GM12873 (cell line): ENCODE data around the gene SLC25A43.

ENCODE experiments used
- TF ChIP-seq, protein P1 (sequence below): IDR thresholded peaks from 2 replicates; pipeline ENCODE4 v1.5.1; 2012; ENCODE audit warnings: low read depth, mild to moderate bottlenecking, moderate library complexity, low read length, control low read depth; ENCODE audit not compliant: insufficient read depth; ENCODE audit errors: missing control alignments

Gene SLC25A43

GRCh38 chrX:119486745-119487144, 87.6 kb downstream of the SLC25A43 start:
- TF ChIP-seq, protein P1, sequence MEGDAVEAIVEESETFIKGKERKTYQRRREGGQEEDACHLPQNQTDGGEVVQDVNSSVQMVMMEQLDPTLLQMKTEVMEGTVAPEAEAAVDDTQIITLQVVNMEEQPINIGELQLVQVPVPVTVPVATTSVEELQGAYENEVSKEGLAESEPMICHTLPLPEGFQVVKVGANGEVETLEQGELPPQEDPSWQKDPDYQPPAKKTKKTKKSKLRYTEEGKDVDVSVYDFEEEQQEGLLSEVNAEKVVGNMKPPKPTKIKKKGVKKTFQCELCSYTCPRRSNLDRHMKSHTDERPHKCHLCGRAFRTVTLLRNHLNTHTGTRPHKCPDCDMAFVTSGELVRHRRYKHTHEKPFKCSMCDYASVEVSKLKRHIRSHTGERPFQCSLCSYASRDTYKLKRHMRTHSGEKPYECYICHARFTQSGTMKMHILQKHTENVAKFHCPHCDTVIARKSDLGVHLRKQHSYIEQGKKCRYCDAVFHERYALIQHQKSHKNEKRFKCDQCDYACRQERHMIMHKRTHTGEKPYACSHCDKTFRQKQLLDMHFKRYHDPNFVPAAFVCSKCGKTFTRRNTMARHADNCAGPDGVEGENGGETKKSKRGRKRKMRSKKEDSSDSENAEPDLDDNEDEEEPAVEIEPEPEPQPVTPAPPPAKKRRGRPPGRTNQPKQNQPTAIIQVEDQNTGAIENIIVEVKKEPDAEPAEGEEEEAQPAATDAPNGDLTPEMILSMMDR: no peak

GRCh38 chrX:119488749-119489148, 89.6 kb downstream of the SLC25A43 start:
- TF ChIP-seq, protein P1: peak; percentile 57

DNA sequence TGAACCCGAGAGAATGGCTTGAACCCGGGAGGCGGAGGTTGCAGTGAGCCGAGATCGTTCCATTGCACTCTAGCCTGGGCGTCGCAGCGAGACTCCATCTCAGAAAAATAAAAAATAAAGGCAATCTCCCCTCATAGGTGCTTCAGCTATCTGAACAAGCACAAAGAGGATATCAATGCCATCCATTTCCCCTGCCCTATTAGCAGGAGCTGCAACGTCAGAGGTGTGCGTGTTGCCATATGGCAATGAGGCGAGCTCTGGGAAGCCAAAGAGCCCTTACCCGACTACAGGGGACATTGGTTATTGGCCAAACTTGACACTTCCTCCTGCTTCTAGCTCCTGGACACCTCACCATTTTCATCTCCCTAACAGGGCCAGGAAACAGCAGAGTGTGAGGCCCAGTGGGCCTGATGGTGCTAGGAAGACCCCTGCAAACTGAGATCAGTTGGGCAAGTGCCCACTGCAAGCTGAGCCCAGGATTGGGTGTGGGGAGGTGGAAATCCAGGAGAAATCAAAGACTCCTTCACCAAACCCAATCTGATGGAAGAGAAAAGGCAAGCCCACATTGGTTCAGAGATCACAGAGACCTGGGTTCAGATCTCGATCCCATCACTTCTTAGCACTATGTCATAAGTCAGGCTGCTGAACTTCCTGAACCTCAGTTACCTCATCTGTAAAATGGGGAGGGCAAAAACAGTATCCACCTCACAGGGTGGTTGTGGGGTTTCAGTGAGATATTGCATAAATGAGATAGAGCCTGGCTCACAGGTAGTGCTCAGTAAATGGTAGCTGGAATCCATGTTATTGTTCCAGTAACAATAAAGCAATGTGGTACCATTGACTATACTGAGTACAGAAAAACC, 90.3 kb downstream of the SLC25A43 start:
- TF ChIP-seq, protein P1: no peak

DNA sequence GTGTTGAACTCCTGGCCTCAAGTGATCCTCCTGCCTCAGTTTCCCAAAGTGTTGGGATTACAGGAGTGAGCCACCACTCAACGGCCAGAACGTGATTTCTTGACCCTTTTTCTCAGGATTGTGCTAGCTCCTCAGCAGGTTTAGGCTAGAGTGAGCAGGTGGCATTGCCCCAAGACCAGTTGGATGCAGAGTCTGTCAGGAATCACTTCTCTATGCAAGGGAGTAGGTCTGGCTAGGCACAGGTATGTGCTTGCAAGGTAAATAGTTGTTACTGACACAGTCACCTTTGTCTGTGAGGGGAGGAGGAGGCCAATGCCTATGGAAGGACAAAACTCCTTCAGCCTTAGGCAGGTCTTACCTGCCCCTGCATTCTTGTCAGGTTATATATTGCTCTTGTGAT, 93.3 kb downstream of the SLC25A43 start:
- TF ChIP-seq, protein P1: no peak

- TF ChIP-seq, protein P1: no peak
Measured at GRCh38 chrX:119495734-119496726, 96.9 kb downstream of the SLC25A43 start.

DNA sequence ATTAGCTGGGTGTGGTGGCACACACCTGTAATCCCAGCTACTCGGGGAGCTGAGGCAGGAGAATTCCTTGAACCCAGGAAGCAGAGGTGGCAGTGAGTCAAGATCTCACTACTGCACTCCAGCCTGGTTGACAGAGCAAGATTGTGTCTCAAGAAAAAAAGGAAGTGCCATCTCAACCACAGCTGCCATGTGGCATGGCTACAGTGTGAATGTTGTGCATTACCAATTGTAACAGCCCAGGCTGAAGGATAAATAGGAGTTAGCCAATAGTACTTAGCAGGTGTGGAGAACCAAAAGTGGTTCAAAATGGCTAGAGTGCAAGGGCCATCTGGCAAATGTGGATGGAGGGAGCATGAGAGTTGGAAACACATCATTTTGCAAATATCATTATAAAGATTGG, 98.0 kb downstream of the SLC25A43 start:
- TF ChIP-seq, protein P1: no peak
